PC-9 (cell line): Measurements from ENCODE around the gene TANGO2. TPM values are rescaled to one million over a fixed set of nuclear protein-coding genes. Genes with fewer than 3 reads are reported as not detected.

Experiments used
- BruUV-seq: library from RNA; stranded (reverse); fragments of 400-500 nt; replicated peaks from 2 replicates; lab custom pipeline; 2021; lab: Mats Ljungman, UMichigan
- CTCF ChIA-PET: fragments of 300-600 bp; sonication (Branson Sonifier 250); formaldehyde crosslinking; loops from one replicate; lab custom pipeline; 2022; ENCODE audit warnings: antibody characterized with exemption; lab: Charles Lee
- POLR2A ChIA-PET: fragments of 300-600 bp; sonication (Branson Sonifier 250); formaldehyde crosslinking; loops from one replicate; lab custom pipeline; 2022; ENCODE audit warnings: antibody characterized with exemption; ENCODE audit not compliant: unreplicated experiment; lab: Charles Lee
- DNase-seq, 2 experiments: peaks; one replicate each; pipeline versions ENCODE4 v3.0.0 to v3.0.0-alpha.2; 2015 to 2022; ENCODE audit warnings: mixed read lengths in 1 of 2
- H2AFZ ChIP-seq: fragments of 200-600 bp; sonication (generic); 2 replicates; pipeline ENCODE4 v1.8.1; 2017; ENCODE audit warnings: antibody characterized with exemption
- H3F3A ChIP-seq: fragments of 200-600 bp; sonication (generic); 2 replicates; pipeline ENCODE4 v1.8.1; 2017; ENCODE audit warnings: antibody characterized with exemption, mild to moderate bottlenecking, low read depth; ENCODE audit not compliant: insufficient read depth
- H3K27ac ChIP-seq: fragments of 200-600 bp; sonication (generic); 2 replicates; pipeline ENCODE4 v1.6.1; 2016; ENCODE audit warnings: mixed run types
- H3K27me3 ChIP-seq: fragments of 200-600 bp; sonication (generic); 2 replicates; pipeline ENCODE4 v1.6.1; 2016; ENCODE audit warnings: low read depth, mixed run types; ENCODE audit not compliant: insufficient read depth
- H3K36me3 ChIP-seq: fragments of 200-600 bp; sonication (generic); 2 replicates; pipeline ENCODE4 v1.6.1; 2016; ENCODE audit warnings: low read depth, mixed run types
- H3K4me1 ChIP-seq: fragments of 200-600 bp; sonication (generic); replicated peaks from 2 replicates; pipeline ENCODE4 v1.6.1; 2016; ENCODE audit warnings: mixed run types; ENCODE audit not compliant: insufficient read depth
- H3K4me2 ChIP-seq: fragments of 200-600 bp; sonication (generic); 2 replicates; pipeline ENCODE4 v1.6.1; 2017; ENCODE audit warnings: mixed run types
- H3K4me3 ChIP-seq: fragments of 200-600 bp; sonication (generic); 2 replicates; pipeline ENCODE4 v1.6.1; 2016; ENCODE audit warnings: mixed run types
- H3K79me2 ChIP-seq: fragments of 200-600 bp; sonication (generic); 2 replicates; pipeline ENCODE4 v1.6.1; 2017; ENCODE audit warnings: low read depth, mixed run types
- H3K9me2 ChIP-seq: fragments of 200-600 bp; sonication (generic); 2 replicates; pipeline ENCODE4 v1.8.1; 2017; ENCODE audit warnings: mild to moderate bottlenecking; ENCODE audit not compliant: insufficient read depth
- H3K9me3 ChIP-seq: fragments of 200-600 bp; sonication (generic); 2 replicates; pipeline ENCODE4 v1.8.1; 2016; ENCODE audit warnings: low read depth; ENCODE audit not compliant: insufficient read depth
- H4K20me1 ChIP-seq: fragments of 200-600 bp; sonication (generic); 2 replicates; pipeline ENCODE4 v1.8.1; 2017; ENCODE audit not compliant: insufficient read depth
- EZH2 ChIP-seq: fragments of 200-600 bp; sonication (generic); IDR thresholded peaks from 2 replicates; pipeline ENCODE4 v1.8.0; 2017; ENCODE audit warnings: antibody characterized with exemption, low read depth
- intact Hi-C: fragments of 100-400 bp; cut with micrococcal nuclease; formaldehyde crosslinking; loops from one replicate; pipeline ENCODE4 v1.10.0; 2022; ENCODE audit not compliant: unreplicated experiment
- total RNA-seq: library from RNA; stranded (reverse); gene quantifications from 2 replicates; pipeline ENCODE4 v1.2.3, GENCODE V29; 2021
- TF ChIP-seq, protein P1 (sequence below): fragments of 200-600 bp; sonication (generic); conservative IDR thresholded peaks from 2 replicates; pipeline ENCODE4 v1.6.1; 2017; ENCODE audit warnings: mixed run types, antibody characterized with exemption, mild to moderate bottlenecking, moderate library complexity

TANGO2 gene
- total RNA-seq, 1 experiment from 2014 or later: 22.4 TPM

DNA sequence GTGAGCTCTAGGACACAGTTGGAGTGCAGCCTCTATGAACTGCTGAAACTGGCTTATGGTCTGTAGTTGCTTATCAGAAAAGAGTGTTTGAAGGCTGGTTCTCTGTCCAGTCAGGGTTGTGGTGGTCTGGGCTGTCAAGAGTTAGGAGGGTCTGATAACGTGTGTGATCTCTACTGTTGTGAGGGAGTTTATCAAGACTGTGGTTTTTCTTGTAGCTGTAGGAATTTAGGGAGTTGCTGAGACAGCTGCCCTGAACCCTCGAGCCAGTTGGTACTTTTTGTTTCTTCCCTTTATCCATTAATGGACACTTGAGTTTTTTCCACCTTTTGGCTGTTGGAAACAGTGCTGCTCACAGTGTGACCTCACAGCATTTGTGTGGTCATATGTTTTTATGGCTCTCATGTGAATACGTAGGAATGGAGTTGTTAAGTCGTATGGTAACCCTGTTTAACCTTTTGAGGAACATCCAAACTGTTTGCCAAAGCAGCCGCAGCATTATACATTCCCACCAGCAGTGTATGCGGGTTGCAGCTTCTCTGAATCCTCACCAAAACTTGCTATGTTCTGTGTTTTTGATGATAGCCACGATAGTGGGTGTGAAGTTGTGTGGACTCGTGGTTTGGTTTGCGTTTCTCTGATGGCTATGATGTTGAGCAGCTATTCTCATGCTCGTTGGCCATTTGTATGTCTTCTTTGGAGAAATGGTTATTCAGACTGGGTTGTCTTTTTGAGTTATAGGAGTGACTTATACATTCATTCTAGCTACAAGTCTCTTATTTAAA lies 38.3 kb downstream of the TANGO2 start:
- no TSS peak for BruUV-seq

DNA sequence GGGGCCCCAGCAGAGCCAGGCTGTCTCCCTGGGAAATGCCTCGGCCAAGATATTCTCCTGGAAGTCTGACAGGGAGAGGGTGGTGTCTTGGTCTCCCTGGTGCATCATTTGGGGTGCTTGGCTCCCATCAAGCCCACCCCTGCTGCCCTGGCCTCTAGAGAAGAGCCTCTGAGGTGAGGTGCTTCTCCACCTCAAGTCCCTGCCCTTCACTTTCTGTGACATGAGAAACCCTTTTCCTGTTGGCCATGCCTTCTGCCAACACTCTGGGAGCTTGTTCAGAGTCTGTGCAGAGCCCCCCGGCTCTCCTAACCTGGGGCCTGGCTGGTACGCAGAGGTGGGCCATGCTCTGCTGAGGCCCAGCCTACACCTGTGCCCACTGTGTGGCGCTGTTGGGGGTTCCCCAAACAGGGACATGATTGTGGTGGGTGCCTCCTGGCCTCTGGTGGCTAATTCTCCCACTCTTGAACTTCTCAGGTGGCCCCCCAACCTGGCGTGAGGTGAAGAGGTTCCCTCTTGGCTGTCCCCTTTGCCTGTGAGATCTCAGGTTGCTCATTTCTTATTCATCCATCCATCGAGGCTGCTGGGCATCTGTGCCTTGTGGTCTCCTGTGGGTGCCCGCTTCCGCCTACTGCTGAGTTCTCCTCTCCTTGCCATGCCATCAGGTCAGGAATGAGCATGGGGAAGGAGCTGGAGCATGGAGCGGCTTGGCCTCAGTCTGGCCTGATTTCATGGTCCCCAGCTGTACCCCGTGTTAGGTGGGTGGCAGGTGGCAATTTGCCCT lies 40.0 kb downstream of the TANGO2 start:
- Histone ChIP-seq H3K27me3 (no peaks in the 10 kb centered on the region), H3K9me3 (no peaks in the 10 kb centered on the region), H3K4me1 (no peaks in the 10 kb centered on the region), H3K4me3 (no peak overlapping the region), H3K4me2 (no peak overlapping the region), H3K27ac (no peak overlapping the region), H2AFZ (no peak overlapping the region), H3F3A (no peaks in the 10 kb centered on the region), H3K9me2 (no peaks in the 10 kb centered on the region), H3K79me2 (no peaks in the 10 kb centered on the region), H4K20me1 (no peaks in the 10 kb centered on the region), H3K36me3 (no peaks in the 10 kb centered on the region)
- intact Hi-C loops: no loop called here
- DNase-seq: no peak
- TF ChIP-seq EZH2: no peak
- TF ChIP-seq, protein P1, sequence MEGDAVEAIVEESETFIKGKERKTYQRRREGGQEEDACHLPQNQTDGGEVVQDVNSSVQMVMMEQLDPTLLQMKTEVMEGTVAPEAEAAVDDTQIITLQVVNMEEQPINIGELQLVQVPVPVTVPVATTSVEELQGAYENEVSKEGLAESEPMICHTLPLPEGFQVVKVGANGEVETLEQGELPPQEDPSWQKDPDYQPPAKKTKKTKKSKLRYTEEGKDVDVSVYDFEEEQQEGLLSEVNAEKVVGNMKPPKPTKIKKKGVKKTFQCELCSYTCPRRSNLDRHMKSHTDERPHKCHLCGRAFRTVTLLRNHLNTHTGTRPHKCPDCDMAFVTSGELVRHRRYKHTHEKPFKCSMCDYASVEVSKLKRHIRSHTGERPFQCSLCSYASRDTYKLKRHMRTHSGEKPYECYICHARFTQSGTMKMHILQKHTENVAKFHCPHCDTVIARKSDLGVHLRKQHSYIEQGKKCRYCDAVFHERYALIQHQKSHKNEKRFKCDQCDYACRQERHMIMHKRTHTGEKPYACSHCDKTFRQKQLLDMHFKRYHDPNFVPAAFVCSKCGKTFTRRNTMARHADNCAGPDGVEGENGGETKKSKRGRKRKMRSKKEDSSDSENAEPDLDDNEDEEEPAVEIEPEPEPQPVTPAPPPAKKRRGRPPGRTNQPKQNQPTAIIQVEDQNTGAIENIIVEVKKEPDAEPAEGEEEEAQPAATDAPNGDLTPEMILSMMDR: no peak
- CTCF ChIA-PET: no interaction called here
- BruUV-seq: no TSS peak
- POLR2A ChIA-PET: no interaction called here

More for the DNA sequence above, 38.3 kb downstream of the TANGO2 start:
- ChIA-PET CTCF (no interaction called here), POLR2A (no interaction called here)
- Histone ChIP-seq H3K27ac (no peak overlapping the region), H3K79me2 (no peaks in the 10 kb centered on the region), H3F3A (no peaks in the 10 kb centered on the region), H3K9me3 (no peaks in the 10 kb centered on the region), H3K4me1 (no peaks in the 10 kb centered on the region), H3K9me2 (no peaks in the 10 kb centered on the region), H4K20me1 (no peaks in the 10 kb centered on the region), H3K27me3 (no peaks in the 10 kb centered on the region), H2AFZ (no peak overlapping the region), H3K4me3 (no peak overlapping the region), H3K4me2 (no peak overlapping the region), H3K36me3 (no peaks in the 10 kb centered on the region)
- intact Hi-C loops: no loop called here
- DNase-seq: no peak
- no peak for TF ChIP-seq EZH2

DNA sequence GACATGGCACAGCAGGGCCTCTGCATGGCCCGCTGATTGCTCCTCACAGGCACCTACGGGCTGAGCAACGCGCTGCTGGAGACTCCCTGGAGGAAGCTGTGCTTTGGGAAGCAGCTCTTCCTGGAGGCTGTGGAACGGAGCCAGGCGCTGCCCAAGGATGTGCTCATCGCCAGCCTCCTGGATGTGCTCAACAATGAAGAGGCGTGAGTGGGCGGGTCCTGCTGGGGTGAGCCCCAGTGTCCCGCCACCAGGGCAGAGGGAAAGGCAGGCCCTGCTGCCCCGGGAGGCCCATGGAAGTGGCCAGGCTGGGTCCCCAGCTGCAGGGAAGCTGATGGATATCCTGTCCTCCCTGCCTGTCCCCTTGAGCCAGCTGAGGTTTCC lies 40.6 kb downstream of the TANGO2 start:
- CTCF ChIA-PET: no interaction called here
- no peaks in the 10 kb centered on the region for H3K27me3 ChIP-seq
- no peaks in the 10 kb centered on the region for H3K9me3 ChIP-seq
- TF ChIP-seq, protein P1: no peak
- TF ChIP-seq EZH2: no peak
- POLR2A ChIA-PET: no interaction called here
- H4K20me1 ChIP-seq: no peaks in the 10 kb centered on the region
- intact Hi-C loops: no loop called here
- H3K4me1 ChIP-seq: no peaks in the 10 kb centered on the region
- H3K4me2 ChIP-seq: no peak overlapping the region
- H3F3A ChIP-seq: no peaks in the 10 kb centered on the region
- no peak overlapping the region for H3K4me3 ChIP-seq
- peak in 1 of 2 experiments; percentile 23 for DNase-seq
- H3K79me2 ChIP-seq: no peaks in the 10 kb centered on the region
- no peak overlapping the region for H2AFZ ChIP-seq
- no peaks in the 10 kb centered on the region for H3K9me2 ChIP-seq
- no peaks in the 10 kb centered on the region for H3K36me3 ChIP-seq
- no peak overlapping the region for H3K27ac ChIP-seq
- no TSS peak for BruUV-seq
